ENCODE data around the gene CCNY.

Gene CCNY

DNA sequence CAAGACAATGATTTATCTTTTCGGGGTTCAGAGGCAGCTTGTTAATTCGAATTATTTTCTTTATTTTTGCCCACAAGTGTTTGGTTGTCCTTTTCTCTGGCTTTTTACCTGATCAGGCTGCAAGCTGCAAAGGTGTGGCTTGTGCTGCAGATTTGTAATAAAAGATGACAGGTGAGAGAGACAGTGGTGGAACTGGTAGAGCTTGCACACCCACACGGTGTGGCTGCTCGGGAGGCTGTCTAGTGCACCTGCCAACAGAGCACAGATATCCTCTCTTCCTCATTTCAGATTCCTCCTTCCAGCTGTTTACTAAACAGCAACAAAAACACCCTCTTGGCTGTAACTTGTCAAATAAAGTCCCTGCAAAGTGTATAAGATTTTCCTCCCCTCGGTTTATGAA is 278.0 kb downstream of the CCNY start:
- Histone ChIP-seq H3K79me2 (ENCODE audit: insufficient read depth, low read length) (no peaks in the 10 kb centered on the region), H3K4me3 (ENCODE audit: low read length, poor library complexity, severe bottlenecking) (no peak overlapping the region), H3F3A (ENCODE audit: low read depth) (no peaks in the 10 kb centered on the region), H4K20me1 (ENCODE audit: insufficient read depth, low read length, poor library complexity, severe bottlenecking) (no peaks in the 10 kb centered on the region), H3K4me2 (ENCODE audit: low read depth, low read length, poor library complexity, severe bottlenecking) (no peak overlapping the region), H3K27me3 (ENCODE audit: insufficient read depth, low read length, poor library complexity, severe bottlenecking) (no peaks in the 10 kb centered on the region), H3K9ac (ENCODE audit: low read depth, low read length, poor library complexity, severe bottlenecking) (no peak overlapping the region), H3K9me2 (replicated peaks; ENCODE audit: low read depth, low read length) (no peaks in the 10 kb centered on the region), H3K9me3 (ENCODE audit: insufficient read depth, low read depth, low read length) (no peaks in the 10 kb centered on the region; the same call in 1 of the 2 replicates), H2AFZ (ENCODE audit: low read length) (no peak overlapping the region), H3K36me3 (ENCODE audit: insufficient read depth, low read length) (no peaks in the 10 kb centered on the region), H3K4me1 (ENCODE audit: insufficient read depth, low read length, poor library complexity, severe bottlenecking) (no peaks in the 10 kb centered on the region)
- TF ChIP-seq, protein P1, sequence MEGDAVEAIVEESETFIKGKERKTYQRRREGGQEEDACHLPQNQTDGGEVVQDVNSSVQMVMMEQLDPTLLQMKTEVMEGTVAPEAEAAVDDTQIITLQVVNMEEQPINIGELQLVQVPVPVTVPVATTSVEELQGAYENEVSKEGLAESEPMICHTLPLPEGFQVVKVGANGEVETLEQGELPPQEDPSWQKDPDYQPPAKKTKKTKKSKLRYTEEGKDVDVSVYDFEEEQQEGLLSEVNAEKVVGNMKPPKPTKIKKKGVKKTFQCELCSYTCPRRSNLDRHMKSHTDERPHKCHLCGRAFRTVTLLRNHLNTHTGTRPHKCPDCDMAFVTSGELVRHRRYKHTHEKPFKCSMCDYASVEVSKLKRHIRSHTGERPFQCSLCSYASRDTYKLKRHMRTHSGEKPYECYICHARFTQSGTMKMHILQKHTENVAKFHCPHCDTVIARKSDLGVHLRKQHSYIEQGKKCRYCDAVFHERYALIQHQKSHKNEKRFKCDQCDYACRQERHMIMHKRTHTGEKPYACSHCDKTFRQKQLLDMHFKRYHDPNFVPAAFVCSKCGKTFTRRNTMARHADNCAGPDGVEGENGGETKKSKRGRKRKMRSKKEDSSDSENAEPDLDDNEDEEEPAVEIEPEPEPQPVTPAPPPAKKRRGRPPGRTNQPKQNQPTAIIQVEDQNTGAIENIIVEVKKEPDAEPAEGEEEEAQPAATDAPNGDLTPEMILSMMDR (conservative IDR thresholded peaks at IDR 0.05; ENCODE audit: low read length) = no peak
- TF ChIP-seq EZH2phosphoT487 (IDR thresholded peaks at IDR 0.05; ENCODE audit: borderline replicate concordance) = no peak

Measured in Loucy (cell line).